HCT116 (cell line): ENCODE results near the gene PGPEP1. TPM values are rescaled to one million over a fixed set of nuclear protein-coding genes. Genes with fewer than 3 reads are reported as not detected.

Experiments used
- ATAC-seq: fragments of 200-7000 bp; cut with Tn5 transposase; 2 replicates; pipeline ENCODE4 v1.9.1; 2020; ENCODE audit warnings: mild to moderate bottlenecking, moderate library complexity
- BruUV-seq: library from RNA; stranded (reverse); fragments of 400-500 nt; replicated peaks from 2 replicates; lab custom pipeline; 2021; lab: Mats Ljungman, UMichigan
- CTCF ChIA-PET: fragments of 300-600 bp; sonication (Branson Sonifier 250); formaldehyde crosslinking; loops from one replicate; lab custom pipeline; 2021; ENCODE audit warnings: antibody characterized with exemption; lab: Charles Lee
- POLR2A ChIA-PET: fragments of 300-600, 350-600 bp; sonication (Branson Sonifier 250); formaldehyde crosslinking; loops from one replicate; lab custom pipeline; 2021; ENCODE audit warnings: antibody characterized with exemption; lab: Charles Lee
- RAD21 ChIA-PET, 2 experiments: fragments of 300-600 bp; sonication (Branson Sonifier 250); formaldehyde crosslinking; loops; one replicate each; lab custom pipeline; 2023; ENCODE audit warnings: low total read pairs in 2 of 2; ENCODE audit not compliant: uncharacterized antibody in 2 of 2, unreplicated experiment in 2 of 2, low non-redundant PET in 1 of 2; lab: Charles Lee
- DNase-seq: peaks from one replicate; pipeline ENCODE4 v3.0.0-alpha.2; 2010; ENCODE audit warnings: low read depth, low spot score
- H2AFZ ChIP-seq: fragments of 200-600 bp; shearing (Covaris generic), sonication (generic); 2 replicates; pipeline ENCODE4 v1.6.1; 2017; ENCODE audit warnings: low read depth, mixed run types, mixed read lengths, antibody characterized with exemption, low read length; ENCODE audit not compliant: poor library complexity, severe bottlenecking
- H3K27ac ChIP-seq: 2 replicates; pipeline ENCODE4 v1.5.1; 2012; ENCODE audit warnings: low read depth, low read length
- H3K27me3 ChIP-seq: fragments of 200-600 bp; sonication (generic); 2 replicates; pipeline ENCODE4 v1.6.1; 2016; ENCODE audit warnings: mixed run types, low read length, mixed read lengths; ENCODE audit not compliant: insufficient read depth
- H3K36me3 ChIP-seq, 2 experiments: fragments of 200-500 bp in 1 of 2; fragments of 200-600 bp in 1 of 2; sonication (Bioruptor generic) in 1 of 2; sonication (generic) in 1 of 2; 2 replicates each; pipeline versions ENCODE4 v1.5.1 to v1.6.1; 2014 to 2016; ENCODE audit warnings: low read length in 2 of 2, inconsistent platforms in 1 of 2, mixed read lengths in 1 of 2, mixed run types in 1 of 2; ENCODE audit not compliant: insufficient read depth in 2 of 2, control insufficient read depth in 1 of 2
- H3K4me1 ChIP-seq, 2 experiments: fragments of 200-600 bp in 1 of 2; sonication (generic) in 1 of 2; 2 replicates each; pipeline versions ENCODE4 v1.5.1 to v1.6.1; 2012 to 2017; ENCODE audit warnings: low read length in 2 of 2, inconsistent platforms in 1 of 2, mild to moderate bottlenecking in 1 of 2, mixed read lengths in 1 of 2, mixed run types in 1 of 2, moderate library complexity in 1 of 2; ENCODE audit not compliant: insufficient read depth in 2 of 2, control insufficient read depth in 1 of 2
- H3K4me2 ChIP-seq: fragments of 200-600 bp; sonication (generic); 2 replicates; pipeline ENCODE4 v1.6.1; 2017; ENCODE audit warnings: mixed run types, low read length, mixed read lengths
- H3K4me3 ChIP-seq, 2 experiments: fragments of 200-600 bp in 1 of 2; sonication (generic) in 1 of 2; replicated peaks in 1 of 2; 2 replicates each; pipeline ENCODE4 v1.5.1; 2011 to 2016; ENCODE audit warnings: low read length in 2 of 2, control low read depth in 1 of 2, low read depth in 1 of 2, mild to moderate bottlenecking in 1 of 2, mixed read lengths in 1 of 2, mixed run types in 1 of 2
- H3K79me2 ChIP-seq: fragments of 200-600 bp; sonication (generic); 2 replicates; pipeline ENCODE4 v1.6.1; 2017; ENCODE audit warnings: mild to moderate bottlenecking, mixed run types, low read length, moderate library complexity, mixed read lengths; ENCODE audit not compliant: insufficient read depth
- H3K9ac ChIP-seq: fragments of 200-600 bp; sonication (generic); 2 replicates; pipeline ENCODE4 v1.6.1; 2016; ENCODE audit warnings: low read length, mixed read lengths
- H3K9me2 ChIP-seq: fragments of 200-600 bp; sonication (generic), shearing (Covaris generic); 2 replicates; pipeline ENCODE4 v1.6.1; 2017; ENCODE audit warnings: mixed run types, mild to moderate bottlenecking, moderate library complexity; ENCODE audit not compliant: insufficient read depth
- H3K9me3 ChIP-seq, 2 experiments: fragments of 200-500 bp in 1 of 2; fragments of 200-600 bp in 1 of 2; sonication (Bioruptor generic) in 1 of 2; sonication (generic) in 1 of 2; 2 replicates each; pipeline ENCODE4 v1.6.1; 2014 to 2017; ENCODE audit warnings: low read length in 2 of 2, mixed read lengths in 2 of 2, inconsistent platforms in 1 of 2, low read depth in 1 of 2, mild to moderate bottlenecking in 1 of 2, mixed run types in 1 of 2, moderate library complexity in 1 of 2; ENCODE audit not compliant: control insufficient read depth in 1 of 2, insufficient read depth in 1 of 2
- H4K20me1 ChIP-seq: fragments of 200-600 bp; sonication (generic), shearing (Covaris generic); 2 replicates; pipeline ENCODE4 v1.6.1; 2017; ENCODE audit warnings: mixed run types, mild to moderate bottlenecking, moderate library complexity; ENCODE audit not compliant: insufficient read depth
- POLR2A ChIP-seq: IDR thresholded peaks from 2 replicates; pipeline ENCODE4 v1.7.0; 2011; ENCODE audit warnings: borderline replicate concordance; ENCODE audit not compliant: insufficient read depth, insufficient read length; ENCODE audit errors: extremely low read depth
- SP1 ChIP-seq: IDR thresholded peaks from 2 replicates; pipeline ENCODE4 v1.6.1; 2012; ENCODE audit warnings: low read depth
- ZFX ChIP-seq: fragments of 450-650 bp; IDR thresholded peaks from 2 replicates; pipeline ENCODE4 v1.6.1; 2017
- intact Hi-C: fragments of 100-400 bp; cut with micrococcal nuclease; formaldehyde crosslinking; loops from 2 replicates; pipeline ENCODE4 v1.10.0; 2022
- total RNA-seq: library from RNA; stranded (reverse); gene quantifications from one replicate; pipeline ENCODE4 v1.2.1, GENCODE V29; 2021; ENCODE audit not compliant: unreplicated experiment
- TF ChIP-seq, protein P1 (sequence below): IDR thresholded peaks from 2 replicates; pipeline ENCODE4 v1.6.1; 2012; ENCODE audit warnings: low read depth

Gene PGPEP1
- total RNA-seq, 1 experiment from 2014 or later, result 30.9 TPM

DNA sequence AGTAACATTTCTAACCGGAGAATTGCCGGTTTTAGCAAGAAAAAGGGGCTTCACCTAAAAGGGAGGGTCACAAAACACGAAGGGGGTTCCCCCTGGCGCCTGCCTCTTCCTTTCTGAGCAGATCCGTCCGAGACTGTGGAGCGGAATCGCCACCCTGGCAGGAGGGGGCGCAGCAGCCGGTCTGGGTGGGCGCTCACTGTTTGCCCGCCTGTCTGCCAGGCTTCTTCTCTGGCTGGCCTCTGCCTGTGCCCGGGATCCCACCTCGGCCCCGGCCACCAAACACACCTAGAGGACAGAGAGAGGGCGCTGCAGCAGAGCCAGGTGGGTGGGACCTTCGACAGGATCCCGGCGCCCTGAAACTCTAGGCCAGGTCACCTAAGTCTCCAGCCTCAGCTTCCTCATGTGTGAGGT is 33.1 kb upstream of the PGPEP1 start:
- no peaks in the 10 kb centered on the region for H3K9me3 ChIP-seq
- H3K4me1 ChIP-seq, result peaks cover 31 to 40% of the 10 kb centered on the region in 2 experiments
- TF ChIP-seq ZFX (no peak), SP1 (no peak), POLR2A (no peak)
- TF ChIP-seq, protein P1, sequence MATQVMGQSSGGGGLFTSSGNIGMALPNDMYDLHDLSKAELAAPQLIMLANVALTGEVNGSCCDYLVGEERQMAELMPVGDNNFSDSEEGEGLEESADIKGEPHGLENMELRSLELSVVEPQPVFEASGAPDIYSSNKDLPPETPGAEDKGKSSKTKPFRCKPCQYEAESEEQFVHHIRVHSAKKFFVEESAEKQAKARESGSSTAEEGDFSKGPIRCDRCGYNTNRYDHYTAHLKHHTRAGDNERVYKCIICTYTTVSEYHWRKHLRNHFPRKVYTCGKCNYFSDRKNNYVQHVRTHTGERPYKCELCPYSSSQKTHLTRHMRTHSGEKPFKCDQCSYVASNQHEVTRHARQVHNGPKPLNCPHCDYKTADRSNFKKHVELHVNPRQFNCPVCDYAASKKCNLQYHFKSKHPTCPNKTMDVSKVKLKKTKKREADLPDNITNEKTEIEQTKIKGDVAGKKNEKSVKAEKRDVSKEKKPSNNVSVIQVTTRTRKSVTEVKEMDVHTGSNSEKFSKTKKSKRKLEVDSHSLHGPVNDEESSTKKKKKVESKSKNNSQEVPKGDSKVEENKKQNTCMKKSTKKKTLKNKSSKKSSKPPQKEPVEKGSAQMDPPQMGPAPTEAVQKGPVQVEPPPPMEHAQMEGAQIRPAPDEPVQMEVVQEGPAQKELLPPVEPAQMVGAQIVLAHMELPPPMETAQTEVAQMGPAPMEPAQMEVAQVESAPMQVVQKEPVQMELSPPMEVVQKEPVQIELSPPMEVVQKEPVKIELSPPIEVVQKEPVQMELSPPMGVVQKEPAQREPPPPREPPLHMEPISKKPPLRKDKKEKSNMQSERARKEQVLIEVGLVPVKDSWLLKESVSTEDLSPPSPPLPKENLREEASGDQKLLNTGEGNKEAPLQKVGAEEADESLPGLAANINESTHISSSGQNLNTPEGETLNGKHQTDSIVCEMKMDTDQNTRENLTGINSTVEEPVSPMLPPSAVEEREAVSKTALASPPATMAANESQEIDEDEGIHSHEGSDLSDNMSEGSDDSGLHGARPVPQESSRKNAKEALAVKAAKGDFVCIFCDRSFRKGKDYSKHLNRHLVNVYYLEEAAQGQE, result no peak
- no peaks in the 10 kb centered on the region for H4K20me1 ChIP-seq
- H3K79me2 ChIP-seq, result peaks cover 4% of the 10 kb centered on the region; the same call in 1 of the 2 replicates
- DNase-seq (no peak), ATAC-seq (no peak)
- H3K27me3 ChIP-seq, result no peaks in the 10 kb centered on the region
- ChIA-PET RAD21 (no interaction called here), CTCF (no interaction called here), POLR2A (interaction anchor here (0.7 kb wide), 1 partner anchor 26 kb away, joined by 3 read pairs; the partner anchor contains the start of gene JUND)
- no peaks in the 10 kb centered on the region for H3K9me2 ChIP-seq
- no peak overlapping the region for H3K9ac ChIP-seq
- intact Hi-C loops, result no loop called here
- H3K36me3 ChIP-seq, result peaks cover 15 to 44% of the 10 kb centered on the region in 2 experiments; a peak in 3 of 4 replicates
- H3K4me2 ChIP-seq, result no peak overlapping the region
- H3K27ac ChIP-seq, result peak overlapping the region; percentile 27; the same call in 1 of the 2 replicates
- no TSS peak for BruUV-seq
- H3K4me3 ChIP-seq, result no peak overlapping the region
- no peak overlapping the region for H2AFZ ChIP-seq
